CD4-positive, alpha-beta T cell treated with Interleukin-4 for 1 hour (primary cell): ENCODE measurements around the gene SLC24A5.
A peak's percentile ranks its signal among the peaks of the same experiment; 100 is the strongest.

ENCODE experiments used
- DNase-seq, 2 donors: peaks; one replicate each; pipeline ENCODE4 v3.0.0-alpha.2; 2020 to 2022

Gene SLC24A5

GRCh38 chr15:48119277-48119676 is 1.5 kb upstream of the SLC24A5 start:
- DNase-seq, result no peak

DNA sequence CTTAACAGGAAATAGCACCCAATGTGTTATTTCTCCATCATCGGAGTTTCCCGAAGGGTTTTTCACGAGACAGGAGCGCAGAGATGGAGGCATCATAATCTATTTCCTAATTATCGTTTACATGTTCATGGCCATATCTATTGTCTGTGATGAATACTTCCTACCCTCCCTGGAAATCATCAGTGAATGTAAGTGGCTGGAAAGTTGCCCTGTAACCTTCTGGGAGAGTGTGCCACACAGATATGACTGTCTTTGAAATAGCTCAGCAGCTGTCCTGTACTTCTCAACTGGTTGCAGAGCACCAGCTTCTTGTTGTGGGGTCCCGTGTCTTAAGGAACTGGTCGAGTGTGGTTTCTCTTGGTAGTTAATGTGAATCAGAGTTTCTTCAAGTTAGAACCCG is 1.1 kb downstream of the SLC24A5 start:
- no peak for DNase-seq

DNA sequence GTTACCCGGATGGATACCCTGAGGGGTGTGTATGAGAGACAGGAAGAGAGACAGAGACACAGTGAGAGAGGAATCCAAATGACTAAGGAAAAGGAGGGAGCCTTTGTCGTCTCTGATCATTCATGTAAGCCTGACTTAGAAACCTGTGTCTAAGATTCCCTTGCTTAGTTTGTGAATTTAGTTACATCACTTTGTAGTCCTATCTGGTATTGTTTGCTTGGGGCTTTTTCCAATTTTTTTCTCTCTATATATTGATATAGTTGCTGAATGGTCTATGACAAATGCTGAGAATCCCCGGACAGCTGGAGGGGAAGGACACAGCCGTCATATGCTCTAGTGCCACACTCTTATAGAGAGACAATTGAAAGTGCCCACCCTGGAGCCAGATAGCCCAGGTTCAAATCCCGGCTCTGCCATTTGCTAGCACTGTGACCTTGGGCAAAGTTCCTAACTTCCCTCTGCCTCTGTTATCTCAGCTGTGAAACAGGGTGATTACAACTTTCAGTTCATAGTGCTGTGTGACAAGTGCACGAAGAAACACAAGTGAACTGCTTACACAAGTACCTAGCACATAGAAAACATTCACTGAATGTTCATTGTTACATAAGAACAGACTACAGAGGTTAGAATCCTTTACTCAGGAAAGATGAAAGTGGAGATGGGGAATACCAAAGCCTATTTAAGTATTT is 6.0 kb downstream of the SLC24A5 start:
- DNase-seq, result no peak

DNA sequence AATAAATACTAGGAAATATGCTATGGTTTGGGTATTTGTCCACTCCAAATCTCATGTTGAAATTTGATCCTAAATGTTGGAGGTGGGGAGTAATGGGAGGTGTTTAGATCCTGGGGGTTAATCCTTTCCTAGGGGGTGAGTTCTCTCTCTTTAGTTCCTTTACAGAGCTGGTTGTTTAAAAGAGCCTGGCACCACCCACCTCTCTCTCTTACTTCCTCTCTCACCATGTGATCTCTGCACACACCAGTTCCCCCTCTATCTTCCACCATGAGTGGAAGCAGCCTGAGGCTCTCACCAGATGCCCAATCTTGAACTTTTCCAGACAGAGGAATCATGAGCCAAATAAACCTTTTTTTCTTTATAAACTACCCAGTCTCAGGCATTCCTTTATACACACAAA is 10.5 kb downstream of the SLC24A5 start:
- DNase-seq, result no peak

DNA sequence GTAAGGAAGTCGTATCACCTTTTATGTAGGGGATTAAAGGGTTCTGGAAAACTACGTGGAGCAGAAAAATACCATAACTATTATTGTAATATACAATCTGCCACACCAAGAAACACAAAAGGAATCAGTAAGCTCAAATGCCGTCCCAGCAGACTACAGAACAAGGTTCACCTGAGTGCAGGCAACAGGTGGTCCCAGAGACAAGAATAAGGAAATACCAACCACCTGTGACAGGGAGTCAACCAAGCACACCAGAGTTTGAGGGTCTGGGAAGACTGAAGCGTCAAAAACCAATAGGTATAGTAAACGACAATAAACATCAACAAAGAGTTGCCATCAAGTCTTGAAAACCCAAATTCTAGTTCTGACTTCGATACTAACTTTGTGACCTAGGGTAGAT is 12.1 kb downstream of the SLC24A5 start:
- no peak for DNase-seq

- DNase-seq, result no peak
Measured at GRCh38 chr15:48143856-48144255, 23.1 kb downstream of the SLC24A5 start.

GRCh38 chr15:48144889-48145288 is 24.1 kb downstream of the SLC24A5 start:
- DNase-seq, result no peak

- no peak for DNase-seq
Measured at GRCh38 chr15:48145923-48146322, 25.1 kb downstream of the SLC24A5 start.

- DNase-seq, result no peak
Measured at GRCh38 chr15:48147358-48147757, 26.6 kb downstream of the SLC24A5 start.

- DNase-seq, result no peak
Measured at GRCh38 chr15:48149858-48150257, 29.1 kb downstream of the SLC24A5 start.

GRCh38 chr15:48153526-48153925 is 32.7 kb downstream of the SLC24A5 start:
- DNase-seq, result no peak

DNA sequence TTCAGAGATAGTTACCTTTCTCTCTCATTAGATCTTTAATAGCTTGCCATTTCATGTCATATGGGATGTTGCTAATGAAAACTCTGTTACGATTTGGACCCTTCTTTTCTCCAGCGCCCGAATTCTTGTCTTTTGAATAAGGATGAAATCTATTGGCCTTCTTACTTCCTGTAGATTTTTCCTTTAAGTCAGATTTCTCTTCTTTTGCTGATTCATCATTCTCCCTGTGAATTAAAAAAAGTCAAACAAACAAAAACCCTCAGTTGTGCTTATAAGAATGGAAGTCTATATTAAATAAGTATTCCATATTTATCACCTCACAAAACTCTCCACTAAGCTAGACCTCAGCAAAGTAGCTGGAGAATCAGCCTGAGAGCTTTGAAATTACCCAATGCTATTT is 47.8 kb downstream of the SLC24A5 start:
- DNase-seq, result no peak

DNA sequence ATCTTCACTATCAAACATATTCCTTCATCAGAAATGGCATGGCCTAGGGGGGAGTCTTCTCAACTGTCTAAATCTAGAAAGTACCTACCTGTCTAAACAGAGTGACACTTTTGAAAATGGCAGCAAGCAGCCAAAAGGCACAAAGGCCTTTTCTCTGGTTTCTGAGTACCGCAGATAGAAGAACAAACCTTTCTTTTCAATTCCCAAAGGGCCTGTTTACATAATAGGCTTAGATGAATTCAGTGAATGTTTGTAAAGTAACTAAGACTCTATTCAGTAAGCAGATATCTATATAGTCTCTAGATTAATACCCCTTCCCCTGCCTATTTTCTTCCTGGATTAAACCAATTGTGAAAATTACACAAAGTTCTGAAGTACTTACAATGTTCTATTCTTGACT is 50.2 kb downstream of the SLC24A5 start:
- DNase-seq, result no peak

DNA sequence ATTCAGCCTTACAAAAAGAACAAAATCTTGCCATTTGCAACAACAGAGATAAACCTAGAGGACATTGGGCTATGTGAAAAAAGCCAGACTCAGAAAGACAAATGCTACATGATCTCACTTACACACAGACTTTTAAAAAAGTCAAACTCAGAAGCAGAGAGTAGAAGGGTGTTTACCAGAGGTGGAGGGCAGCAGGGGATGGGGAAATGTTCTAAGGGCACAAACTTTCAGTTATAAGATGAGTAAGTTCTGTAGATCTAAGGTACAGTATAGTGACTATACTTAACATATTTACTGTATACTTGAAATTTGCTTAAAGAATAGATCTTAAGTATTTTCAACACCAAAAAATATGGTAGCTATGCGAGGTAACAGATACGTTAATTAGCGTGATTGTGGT is 54.3 kb downstream of the SLC24A5 start:
- no peak for DNase-seq

GRCh38 chr15:48176112-48176511 is 55.3 kb downstream of the SLC24A5 start:
- DNase-seq, result no peak

DNA sequence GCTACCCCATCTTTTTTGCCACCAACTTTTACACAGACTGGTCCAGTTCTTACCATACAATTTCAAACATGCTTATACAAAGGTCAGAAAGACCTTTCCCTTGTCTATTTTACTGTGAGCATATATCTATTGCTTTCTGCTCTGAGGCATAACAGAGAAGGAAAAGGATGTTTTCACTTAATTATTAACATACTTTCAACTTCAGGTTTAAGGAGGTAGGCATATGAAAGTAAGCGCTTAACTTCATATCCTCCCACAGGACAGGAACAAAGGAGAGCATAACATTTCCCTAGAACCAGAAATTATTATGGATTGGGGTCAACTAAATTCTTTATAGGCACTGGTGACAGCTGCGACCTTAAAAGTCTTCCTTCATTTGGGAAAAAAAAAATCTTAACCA is 56.2 kb downstream of the SLC24A5 start:
- DNase-seq, result peak in 1 of 2 donors; percentile 5

DNA sequence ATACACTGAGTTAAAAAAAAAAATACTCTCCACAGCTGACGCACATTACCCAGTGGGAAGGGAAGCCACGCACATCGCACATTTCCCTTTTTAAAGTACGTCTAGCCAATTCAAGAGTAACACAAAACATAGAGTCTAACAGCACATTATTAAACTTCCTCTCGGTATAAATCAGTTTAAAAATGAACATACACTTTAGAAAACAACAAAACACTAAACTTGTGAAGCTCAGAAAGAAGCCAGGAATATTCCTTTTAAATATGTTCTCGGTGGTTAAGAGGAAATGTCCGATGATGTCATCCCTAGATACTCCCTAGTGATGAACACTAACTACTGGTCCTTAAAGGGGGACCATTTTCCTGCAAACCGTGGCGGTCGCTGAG is 56.6 kb downstream of the SLC24A5 start:
- DNase-seq, result peak; percentile 34 to 62

- DNase-seq, result peak; percentile 76
Measured at GRCh38 chr15:48177766-48178647, 57.2 kb downstream of the SLC24A5 start, which contains the start of gene MYEF2. MYEF2 (minus strand) TSS chr15:48178295; CDS start chr15:48178237, 58 bp downstream.

DNA sequence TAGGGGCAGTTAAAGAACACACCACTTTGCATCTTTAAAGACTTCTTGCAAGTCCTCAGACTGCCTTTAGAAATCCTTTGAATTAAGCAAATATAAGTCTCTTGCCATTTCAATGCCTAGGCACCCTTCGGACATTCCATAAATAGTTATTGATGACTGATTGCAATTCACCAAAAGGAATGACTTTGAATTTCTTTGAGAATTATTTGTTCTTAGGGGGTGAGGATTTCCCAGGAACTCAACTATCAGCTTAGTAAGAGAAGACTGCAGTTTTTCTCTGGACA is 57.8 kb downstream of the SLC24A5 start:
- DNase-seq, result no peak

GRCh38 chr15:48182749-48183148 is 62.0 kb downstream of the SLC24A5 start:
- DNase-seq, result no peak

DNA sequence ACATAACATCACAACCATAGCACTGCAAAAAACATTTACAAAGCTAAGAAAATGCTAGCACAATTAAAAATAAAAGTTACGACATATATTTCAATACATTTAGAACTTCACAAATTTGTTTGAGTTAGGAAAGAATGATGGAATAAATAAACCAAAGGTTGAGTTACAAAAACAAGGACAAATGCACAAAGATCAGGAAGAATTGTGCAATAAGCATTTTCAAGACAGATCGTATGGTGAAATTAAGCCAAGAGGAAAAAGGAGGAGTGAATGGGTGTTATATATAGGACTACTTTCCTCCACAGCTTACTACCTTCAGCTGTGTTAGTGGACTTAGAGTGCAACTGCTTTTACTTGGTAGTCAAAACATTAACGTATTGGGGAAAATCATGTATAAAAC is 64.7 kb downstream of the SLC24A5 start:
- no peak for DNase-seq

DNA sequence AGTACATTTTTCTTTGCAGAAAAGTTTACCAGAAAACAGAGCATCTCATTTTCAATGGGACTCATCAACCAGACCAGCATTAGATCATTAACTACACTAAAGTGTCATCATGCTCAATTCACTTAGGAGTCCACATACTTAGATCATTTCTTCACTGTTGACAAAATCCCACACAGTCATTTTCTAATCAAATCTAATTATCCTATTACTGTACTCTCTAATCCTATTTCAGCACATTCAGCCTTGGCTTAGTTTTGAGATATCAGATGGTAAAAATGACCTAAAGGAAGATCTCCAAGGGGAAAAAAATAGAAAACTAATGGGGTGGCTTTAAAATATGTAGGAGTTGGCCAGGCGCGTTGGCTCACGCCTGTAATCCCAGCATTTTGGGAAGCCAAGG is 65.5 kb downstream of the SLC24A5 start:
- no peak for DNase-seq

DNA sequence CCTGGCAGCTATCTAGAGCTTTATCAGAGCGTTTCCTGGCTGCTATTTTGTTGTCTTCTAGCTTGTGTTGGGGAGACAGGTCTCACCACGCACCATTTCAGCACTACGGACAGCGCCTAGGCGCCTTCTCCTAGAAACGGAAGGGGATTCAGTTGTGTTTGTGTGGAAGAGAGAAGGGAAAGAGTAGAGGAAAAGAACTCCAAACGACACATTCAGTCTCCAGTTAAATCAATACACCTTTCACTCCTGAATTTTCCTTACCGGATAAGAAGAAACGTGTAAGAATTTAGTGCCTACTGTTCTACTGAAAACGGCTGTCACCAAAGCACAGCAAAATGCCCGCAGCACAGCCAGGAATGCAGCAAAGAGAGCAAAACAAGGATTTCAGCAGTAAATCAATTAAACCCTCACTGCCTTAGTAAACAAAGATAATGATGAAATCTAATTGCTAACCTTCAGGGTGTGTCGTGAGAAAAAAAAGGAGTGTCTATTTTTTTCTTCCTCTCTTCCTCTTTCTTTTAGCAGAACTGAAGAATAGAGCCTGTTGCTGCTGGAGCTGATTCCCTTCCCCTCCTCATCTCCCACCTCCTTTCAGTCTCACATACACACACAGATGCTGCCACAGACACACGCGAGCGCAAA is 70.3 kb downstream of the SLC24A5 start:
- DNase-seq, result peak in 1 of 2 donors; percentile 10
